HepG2 (cell line): ENCODE measurements around the gene RAB40C. TPM values are rescaled to one million over a fixed set of nuclear protein-coding genes. Genes with fewer than 3 reads are reported as not detected.
A peak's percentile ranks its signal among the peaks of the same experiment; 100 is the strongest.

ENCODE experiments used
- ARHGAP35 ChIP-seq: sonication (generic); formaldehyde crosslinking; IDR thresholded peaks from 2 replicates; pipeline ENCODE4 v1.9.0; 2022; ENCODE audit warnings: mild to moderate bottlenecking, inconsistent platforms, moderate library complexity, missing genetic modification reagents, borderline replicate concordance
- E2F1 ChIP-seq: sonication (generic); formaldehyde crosslinking; IDR thresholded peaks from 2 replicates; pipeline ENCODE4 v1.5.0; 2020; ENCODE audit warnings: missing genetic modification reagents
- GRHL1 ChIP-seq: sonication (generic); formaldehyde crosslinking; conservative IDR thresholded peaks from 2 replicates; pipeline ENCODE4 v1.8.0; 2022; ENCODE audit warnings: missing genetic modification reagents
- PAX8 ChIP-seq: sonication (generic); formaldehyde crosslinking; IDR thresholded peaks from 2 replicates; pipeline ENCODE4 v1.8.0; 2022; ENCODE audit warnings: mild to moderate bottlenecking, missing genetic modification reagents, borderline replicate concordance
- RNF219 ChIP-seq: sonication (generic); formaldehyde crosslinking; IDR thresholded peaks from 2 replicates; pipeline ENCODE4 v1.5.0; 2020; ENCODE audit warnings: mild to moderate bottlenecking, missing genetic modification reagents
- TEAD3 ChIP-seq: optimal IDR thresholded peaks from 2 replicates; pipeline ENCODE3; 2016; ENCODE audit warnings: borderline replicate concordance
- THAP11 ChIP-seq: IDR thresholded peaks from 2 replicates; pipeline ENCODE4 v1.6.1; 2016; ENCODE audit warnings: missing biosample characterization, missing genetic modification reagents
- ZBTB49 ChIP-seq: sonication (generic); formaldehyde crosslinking; IDR thresholded peaks from 2 replicates; pipeline ENCODE4 v1.4.0; 2020; ENCODE audit warnings: missing genetic modification reagents, borderline replicate concordance
- ZNF260 ChIP-seq: sonication (generic); formaldehyde crosslinking; IDR thresholded peaks from 2 replicates; pipeline ENCODE4 v1.4.0; 2020; ENCODE audit warnings: missing genetic modification reagents, low read depth, mild to moderate bottlenecking, borderline replicate concordance
- ZNF275 ChIP-seq: sonication (generic); formaldehyde crosslinking; IDR thresholded peaks from 2 replicates; pipeline ENCODE4 v1.8.0; 2022; ENCODE audit warnings: missing genetic modification reagents, mild to moderate bottlenecking, inconsistent platforms, borderline replicate concordance
- ZNF646 ChIP-seq: sonication (generic); formaldehyde crosslinking; IDR thresholded peaks from 2 replicates; pipeline ENCODE4 v1.9.0; 2021; ENCODE audit warnings: mild to moderate bottlenecking, missing genetic modification reagents
- polyA plus RNA-seq, 8 experiments: library from polyadenylated mRNA; depleted of rRNA in 3 of 8; stranded (reverse) in 7 of 8; unstranded in 1 of 8; fragments of >200 nt; fragmentation: Illumina TruSeq in 4 of 8; extraction: Trizol in 4 of 8; gene quantifications; 2 replicates each; pipeline versions ENCODE4 v1.2.1 to v1.2.3, GENCODE V29; 2011 to 2016; ENCODE audit warnings: low read depth in 4 of 8, missing spikeins in 1 of 8, mixed read lengths in 1 of 8; ENCODE audit not compliant: insufficient read depth in 1 of 8
- total RNA-seq, 5 experiments: library from RNA; depleted of rRNA; stranded (reverse); fragments of >200 nt; fragmentation: Illumina TruSeq; extraction: Trizol; gene quantifications; 2 replicates each; pipeline ENCODE4 v1.2.3, GENCODE V29; 2016; ENCODE audit warnings: low read depth in 1 of 5

RAB40C gene
- total and polyA plus RNA-seq, 2 of the 13 experiments (the other 11 are each of a cell fraction or from before 2014, with no cell fraction given): 7.7 to 11.5 TPM

GRCh38 chr16:543301-544164 lies 46.3 kb upstream of the RAB40C start (continued):
- TF ChIP-seq ZNF646 (no peak), ZBTB49 (no peak), ARHGAP35 (CRISPR knock-in tag) (no peak; the same call in 1 of the 2 replicates), THAP11 (CRISPR knock-in tag) (peak; percentile 68), GRHL1 (CRISPR knock-in tag) (no peak), TEAD3 (CRISPR knock-in tag) (peak; percentile 67), ZNF260 (no peak), RNF219 (CRISPR knock-in tag) (no peak), PAX8 (CRISPR knock-in tag) (no peak), ZNF275 (CRISPR knock-in tag) (no peak), E2F1 (CRISPR knock-in tag) (no peak)
